ENCODE results near the gene NFASC.

NFASC gene

DNA sequence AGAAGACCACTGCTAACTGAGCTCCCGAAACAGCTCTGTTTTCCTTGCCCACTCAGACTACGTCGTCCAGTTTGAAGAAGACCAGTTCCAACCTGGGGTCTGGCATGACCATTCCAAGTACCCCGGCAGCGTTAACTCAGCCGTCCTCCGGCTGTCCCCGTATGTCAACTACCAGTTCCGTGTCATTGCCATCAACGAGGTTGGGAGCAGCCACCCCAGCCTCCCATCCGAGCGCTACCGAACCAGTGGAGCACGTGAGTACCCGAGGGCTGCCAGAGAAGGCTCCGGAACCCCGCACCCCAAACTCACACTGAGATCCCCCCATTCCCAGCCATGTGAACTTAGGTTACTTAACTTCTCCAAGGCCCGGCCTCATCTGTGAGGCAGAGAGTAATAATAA, 108.6 kb downstream of the NFASC start:
- Histone ChIP-seq H3K27ac (no peak overlapping the region), H3K4me1 (ENCODE audit: control insufficient read depth in 1 of 2, insufficient read depth in 1 of 2, low read depth in 1 of 2, low read length in 1 of 2) (peaks cover 46 to 48% of the 10 kb centered on the region in 2 experiments), H3K36me3 (no peaks in the 10 kb centered on the region), H3K4me3 (ENCODE audit: low read depth in 1 of 2, low read length in 1 of 2) (no peak overlapping the region), H3K9me3 (no peaks in the 10 kb centered on the region), H3K27me3 (no peaks in the 10 kb centered on the region)
- TF ChIP-seq, protein P1, sequence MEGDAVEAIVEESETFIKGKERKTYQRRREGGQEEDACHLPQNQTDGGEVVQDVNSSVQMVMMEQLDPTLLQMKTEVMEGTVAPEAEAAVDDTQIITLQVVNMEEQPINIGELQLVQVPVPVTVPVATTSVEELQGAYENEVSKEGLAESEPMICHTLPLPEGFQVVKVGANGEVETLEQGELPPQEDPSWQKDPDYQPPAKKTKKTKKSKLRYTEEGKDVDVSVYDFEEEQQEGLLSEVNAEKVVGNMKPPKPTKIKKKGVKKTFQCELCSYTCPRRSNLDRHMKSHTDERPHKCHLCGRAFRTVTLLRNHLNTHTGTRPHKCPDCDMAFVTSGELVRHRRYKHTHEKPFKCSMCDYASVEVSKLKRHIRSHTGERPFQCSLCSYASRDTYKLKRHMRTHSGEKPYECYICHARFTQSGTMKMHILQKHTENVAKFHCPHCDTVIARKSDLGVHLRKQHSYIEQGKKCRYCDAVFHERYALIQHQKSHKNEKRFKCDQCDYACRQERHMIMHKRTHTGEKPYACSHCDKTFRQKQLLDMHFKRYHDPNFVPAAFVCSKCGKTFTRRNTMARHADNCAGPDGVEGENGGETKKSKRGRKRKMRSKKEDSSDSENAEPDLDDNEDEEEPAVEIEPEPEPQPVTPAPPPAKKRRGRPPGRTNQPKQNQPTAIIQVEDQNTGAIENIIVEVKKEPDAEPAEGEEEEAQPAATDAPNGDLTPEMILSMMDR (IDR thresholded peaks at IDR 0.05) = no peak

DNA sequence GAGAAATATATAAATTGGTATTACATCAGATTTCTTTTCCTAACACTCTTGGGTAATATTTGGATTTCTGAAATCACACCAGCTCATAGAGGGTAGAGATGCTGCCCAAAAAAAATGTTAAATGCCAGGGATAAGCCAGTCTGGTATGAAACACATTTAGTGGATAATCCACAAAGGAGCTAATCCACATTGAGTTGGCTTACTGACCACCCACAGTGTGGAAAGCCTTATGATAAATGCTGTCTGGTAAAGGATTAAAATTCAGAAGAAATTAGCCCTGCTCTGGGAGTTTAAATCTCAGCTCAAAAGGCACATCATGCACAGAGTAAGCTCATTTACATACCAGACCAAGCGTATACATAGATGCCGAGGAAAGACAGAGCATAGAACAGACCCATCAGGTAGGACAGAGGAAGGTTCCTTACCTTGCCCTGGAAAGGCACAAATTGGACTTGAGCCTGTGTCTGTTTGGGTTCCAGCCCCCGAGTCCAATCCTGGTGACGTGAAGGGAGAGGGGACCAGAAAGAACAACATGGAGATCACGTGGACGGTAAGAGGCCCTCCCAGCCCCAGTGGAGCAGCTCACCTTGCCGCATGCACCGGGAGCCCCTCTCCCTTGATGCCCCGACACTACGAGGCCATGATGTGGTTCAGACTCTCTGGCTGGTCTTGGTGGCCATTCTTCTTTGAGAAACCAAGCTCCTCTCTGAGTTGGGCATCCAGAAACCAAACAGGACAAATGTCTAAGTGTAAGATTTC, 109.4 kb downstream of the NFASC start:
- Histone ChIP-seq H3K27me3 (no peaks in the 10 kb centered on the region), H3K9me3 (no peaks in the 10 kb centered on the region), H3K4me3 (ENCODE audit: low read depth in 1 of 2, low read length in 1 of 2) (no peak overlapping the region), H3K27ac (no peak overlapping the region), H3K36me3 (no peaks in the 10 kb centered on the region), H3K4me1 (ENCODE audit: control insufficient read depth in 1 of 2, insufficient read depth in 1 of 2, low read depth in 1 of 2, low read length in 1 of 2) (peaks cover 38 to 40% of the 10 kb centered on the region in 2 experiments)
- TF ChIP-seq, protein P1 (IDR thresholded peaks at IDR 0.05) = no peak

DNA sequence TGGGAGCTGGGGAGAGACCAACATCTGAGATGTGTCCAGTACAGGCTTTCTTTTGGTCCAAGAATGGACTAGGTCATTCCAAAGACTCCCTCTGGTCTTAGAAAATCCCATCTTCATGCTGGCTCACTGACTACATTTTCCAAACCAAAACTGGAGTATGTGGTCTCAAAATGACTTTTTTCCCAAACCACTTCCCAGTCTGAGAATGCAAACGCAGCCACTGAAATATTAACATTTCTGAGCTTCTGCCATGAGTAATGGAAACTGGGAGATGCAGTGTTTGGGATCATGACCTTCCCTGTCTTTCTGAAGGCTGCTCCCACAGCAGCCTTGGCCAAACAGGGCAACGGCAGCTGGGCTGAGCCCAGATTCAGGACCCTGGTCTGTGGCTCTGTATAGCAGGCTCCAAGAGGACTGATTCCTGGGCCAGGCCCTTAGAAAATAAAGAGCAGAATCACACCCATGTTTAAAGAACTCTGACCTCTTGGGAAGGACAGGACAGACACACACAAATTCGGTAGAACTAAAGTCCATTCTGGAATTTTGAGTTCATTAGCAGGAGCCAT, 110.3 kb downstream of the NFASC start:
- Histone ChIP-seq H3K27ac (no peak overlapping the region), H3K4me1 (ENCODE audit: control insufficient read depth in 1 of 2, insufficient read depth in 1 of 2, low read depth in 1 of 2, low read length in 1 of 2) (peaks cover 30 to 31% of the 10 kb centered on the region in 2 experiments), H3K36me3 (no peaks in the 10 kb centered on the region), H3K9me3 (no peaks in the 10 kb centered on the region), H3K4me3 (ENCODE audit: low read depth in 1 of 2, low read length in 1 of 2) (no peak overlapping the region), H3K27me3 (no peaks in the 10 kb centered on the region)
- TF ChIP-seq, protein P1 (IDR thresholded peaks at IDR 0.05) = no peak

DNA sequence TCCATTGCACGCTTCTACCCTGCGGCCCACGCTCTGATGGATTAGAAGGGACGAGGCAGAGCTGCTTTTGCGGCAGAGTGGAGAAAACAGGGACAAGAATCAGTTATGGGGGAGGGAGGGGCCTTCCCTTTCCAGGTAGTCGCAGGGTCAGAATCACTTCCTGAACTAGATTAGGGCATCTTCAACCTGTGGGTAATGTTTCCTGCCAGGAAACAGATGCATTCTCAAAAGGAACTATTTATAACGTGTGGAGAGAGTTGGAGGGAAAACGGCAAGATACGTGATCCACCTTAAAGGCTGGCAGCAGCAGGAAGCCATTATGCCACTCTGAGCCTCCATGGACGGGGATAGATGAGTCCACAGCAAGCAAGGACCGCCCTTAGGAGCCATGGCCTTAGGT, 112.5 kb downstream of the NFASC start:
- Histone ChIP-seq H3K4me1 (ENCODE audit: control insufficient read depth in 1 of 2, insufficient read depth in 1 of 2, low read depth in 1 of 2, low read length in 1 of 2) (peaks cover 12% of the 10 kb centered on the region in 2 experiments), H3K36me3 (no peaks in the 10 kb centered on the region), H3K27ac (peak overlapping the region; percentile 35), H3K9me3 (no peaks in the 10 kb centered on the region), H3K27me3 (no peaks in the 10 kb centered on the region), H3K4me3 (ENCODE audit: low read depth in 1 of 2, low read length in 1 of 2) (no peak overlapping the region)
- TF ChIP-seq, protein P1 (IDR thresholded peaks at IDR 0.05) = no peak

DNA sequence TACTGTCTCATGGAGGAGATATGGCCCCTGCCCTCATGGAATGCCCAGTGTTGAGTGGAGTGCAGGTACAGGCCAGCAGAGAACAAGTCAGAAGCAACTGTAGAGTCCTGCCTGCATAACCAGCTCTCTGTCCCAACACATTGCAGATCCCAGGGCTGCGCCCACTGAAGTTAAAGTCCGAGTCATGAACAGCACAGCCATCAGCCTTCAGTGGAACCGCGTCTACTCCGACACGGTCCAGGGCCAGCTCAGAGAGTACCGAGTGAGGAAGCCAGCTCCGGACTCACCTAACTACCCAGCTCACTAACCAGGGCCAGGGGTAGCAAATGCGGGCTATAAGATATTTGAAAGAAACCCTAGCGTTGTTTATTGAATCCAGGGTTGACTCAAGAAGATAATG, 113.2 kb downstream of the NFASC start:
- H3K36me3 ChIP-seq = no peaks in the 10 kb centered on the region
- no peaks in the 10 kb centered on the region for H3K9me3 ChIP-seq
- no peaks in the 10 kb centered on the region for H3K27me3 ChIP-seq
- H3K4me3 ChIP-seq (ENCODE audit: low read depth in 1 of 2, low read length in 1 of 2) = no peak overlapping the region
- H3K27ac ChIP-seq = no peak overlapping the region
- TF ChIP-seq, protein P1 (IDR thresholded peaks at IDR 0.05) = no peak
- H3K4me1 ChIP-seq (ENCODE audit: control insufficient read depth in 1 of 2, insufficient read depth in 1 of 2, low read depth in 1 of 2, low read length in 1 of 2) = peaks cover 12 to 13% of the 10 kb centered on the region in 2 experiments

All from neutrophil (primary cell).